Loucy (cell line): Measurements from ENCODE around the gene EHF.

Experiments
- H2AFZ ChIP-seq: fragments of 200-600 bp; sonication (generic); 2 replicates; pipeline ENCODE4 v1.6.0; 2016; ENCODE audit warnings: antibody characterized with exemption, mild to moderate bottlenecking, low read length, moderate library complexity
- H3F3A ChIP-seq: fragments of 200-600 bp; 2 replicates; pipeline ENCODE4 v1.6.0; 2016; ENCODE audit warnings: antibody characterized with exemption, low read depth, mild to moderate bottlenecking
- H3K27me3 ChIP-seq: fragments of 200-600 bp; sonication (generic); 2 replicates; pipeline ENCODE4 v1.6.1; 2014; ENCODE audit warnings: low read length, mild to moderate bottlenecking; ENCODE audit not compliant: insufficient read depth, poor library complexity, severe bottlenecking
- H3K36me3 ChIP-seq: fragments of 200-600 bp; sonication (generic); 2 replicates; pipeline ENCODE4 v1.6.1; 2016; ENCODE audit warnings: low read length; ENCODE audit not compliant: insufficient read depth
- H3K4me1 ChIP-seq: fragments of 200-600 bp; sonication (generic); 2 replicates; pipeline ENCODE4 v1.5.1; 2014; ENCODE audit warnings: low read length, mild to moderate bottlenecking; ENCODE audit not compliant: insufficient read depth, poor library complexity, severe bottlenecking
- H3K4me2 ChIP-seq: fragments of 200-600 bp; sonication (generic); 2 replicates; pipeline ENCODE4 v1.6.0; 2014; ENCODE audit warnings: antibody characterized with exemption, low read length, low read depth, mild to moderate bottlenecking; ENCODE audit not compliant: poor library complexity, severe bottlenecking
- H3K4me3 ChIP-seq: fragments of 200-600 bp; sonication (generic); 2 replicates; pipeline ENCODE4 v1.5.1; 2014; ENCODE audit warnings: low read length, mild to moderate bottlenecking, mixed read lengths; ENCODE audit not compliant: poor library complexity, severe bottlenecking
- H3K79me2 ChIP-seq: fragments of 200-600 bp; sonication (generic); 2 replicates; pipeline ENCODE4 v1.6.1; 2014; ENCODE audit warnings: low read length; ENCODE audit not compliant: insufficient read depth
- H3K9ac ChIP-seq: fragments of 200-600 bp; sonication (generic); 2 replicates; pipeline ENCODE4 v1.6.0; 2014; ENCODE audit warnings: mild to moderate bottlenecking, low read depth, low read length, moderate library complexity; ENCODE audit not compliant: poor library complexity, severe bottlenecking
- H3K9me2 ChIP-seq: fragments of 200-600 bp; sonication (generic); replicated peaks from 2 replicates; pipeline ENCODE4 v1.6.1; 2016; ENCODE audit warnings: low read depth, low read length, mixed read lengths
- H3K9me3 ChIP-seq: fragments of 200-600 bp; sonication (generic); 2 replicates; pipeline ENCODE4 v1.6.1; 2014; ENCODE audit warnings: mild to moderate bottlenecking, antibody characterized with exemption, low read length, low read depth; ENCODE audit not compliant: insufficient read depth
- H4K20me1 ChIP-seq: fragments of 200-600 bp; sonication (generic); 2 replicates; pipeline ENCODE4 v1.6.0; 2014; ENCODE audit warnings: antibody characterized with exemption, low read length, mild to moderate bottlenecking; ENCODE audit not compliant: insufficient read depth, poor library complexity, severe bottlenecking
- CTCF ChIP-seq: fragments of 200-600 bp; sonication (generic); conservative IDR thresholded peaks from 2 replicates; pipeline ENCODE4 v1.5.1; 2014; ENCODE audit warnings: mild to moderate bottlenecking, antibody characterized with exemption, low read length
- EZH2phosphoT487 ChIP-seq: fragments of 200-600 bp; IDR thresholded peaks from 2 replicates; pipeline ENCODE4 v1.6.1; 2018; ENCODE audit warnings: antibody characterized with exemption, mild to moderate bottlenecking, moderate library complexity, borderline replicate concordance

EHF gene

GRCh38 chr11:34651551-34651950, 30.7 kb downstream of the EHF start:
- peak overlapping the region; percentile 62 for H3K4me3 ChIP-seq
- no peak for TF ChIP-seq CTCF
- H3K9me2 ChIP-seq, result no peaks in the 10 kb centered on the region
- no peaks in the 10 kb centered on the region for H3F3A ChIP-seq
- no peaks in the 10 kb centered on the region for H3K79me2 ChIP-seq
- no peaks in the 10 kb centered on the region for H4K20me1 ChIP-seq
- H2AFZ ChIP-seq, result no peak overlapping the region
- H3K9me3 ChIP-seq, result no peaks in the 10 kb centered on the region
- peak overlapping the region; percentile 62 for H3K4me2 ChIP-seq
- H3K4me1 ChIP-seq, result peaks cover 37% of the 10 kb centered on the region
- H3K36me3 ChIP-seq, result no peaks in the 10 kb centered on the region
- no peak overlapping the region for H3K9ac ChIP-seq
- H3K27me3 ChIP-seq, result no peaks in the 10 kb centered on the region

GRCh38 chr11:34652191-34652973, 31.5 kb downstream of the EHF start:
- Histone ChIP-seq H4K20me1 (no peaks in the 10 kb centered on the region), H3K4me1 (peaks cover 37% of the 10 kb centered on the region), H3K4me3 (no peak overlapping the region), H2AFZ (no peak overlapping the region), H3F3A (no peaks in the 10 kb centered on the region), H3K36me3 (no peaks in the 10 kb centered on the region), H3K4me2 (peak overlapping the region; percentile 62), H3K9me2 (no peaks in the 10 kb centered on the region), H3K9me3 (no peaks in the 10 kb centered on the region), H3K79me2 (no peaks in the 10 kb centered on the region), H3K9ac (no peak overlapping the region), H3K27me3 (no peaks in the 10 kb centered on the region)
- no peak for TF ChIP-seq EZH2phosphoT487

- no peaks in the 10 kb centered on the region for H4K20me1 ChIP-seq
- peaks cover 37% of the 10 kb centered on the region for H3K4me1 ChIP-seq
- no peak overlapping the region for H3K9ac ChIP-seq
- no peak overlapping the region for H3K4me2 ChIP-seq
- H3K9me3 ChIP-seq, result no peaks in the 10 kb centered on the region
- no peak overlapping the region for H2AFZ ChIP-seq
- no peaks in the 10 kb centered on the region for H3F3A ChIP-seq
- H3K4me3 ChIP-seq, result no peak overlapping the region
- H3K9me2 ChIP-seq, result no peaks in the 10 kb centered on the region
- TF ChIP-seq CTCF, result no peak
- H3K27me3 ChIP-seq, result no peaks in the 10 kb centered on the region
- H3K79me2 ChIP-seq, result no peaks in the 10 kb centered on the region
- no peaks in the 10 kb centered on the region for H3K36me3 ChIP-seq
Measured at GRCh38 chr11:34653031-34653430, 32.1 kb downstream of the EHF start.

- peaks cover 37% of the 10 kb centered on the region for H3K4me1 ChIP-seq
- H3K9me3 ChIP-seq, result no peaks in the 10 kb centered on the region
- H3K9me2 ChIP-seq, result no peaks in the 10 kb centered on the region
- H3K9ac ChIP-seq, result no peak overlapping the region
- TF ChIP-seq EZH2phosphoT487 (no peak), CTCF (no peak)
- H3K27me3 ChIP-seq, result no peaks in the 10 kb centered on the region
- no peaks in the 10 kb centered on the region for H3F3A ChIP-seq
- H4K20me1 ChIP-seq, result no peaks in the 10 kb centered on the region
- no peaks in the 10 kb centered on the region for H3K79me2 ChIP-seq
- no peak overlapping the region for H2AFZ ChIP-seq
- no peak overlapping the region for H3K4me3 ChIP-seq
- no peak overlapping the region for H3K4me2 ChIP-seq
- H3K36me3 ChIP-seq, result no peaks in the 10 kb centered on the region
Measured at GRCh38 chr11:34653851-34654482, 33.1 kb downstream of the EHF start.
